Colonic mucosa (tissue), 4 donors: ENCODE measurements around the gene SLC30A4. TPM values are rescaled to one million over a fixed set of nuclear protein-coding genes. Genes with fewer than 3 reads are reported as not detected.

ENCODE experiments used
- DNase-seq: peaks from one replicate; pipeline ENCODE4 v3.0.0-alpha.2; 2020
- H3K27ac ChIP-seq: fragments of 200-600 bp; one replicate; pipeline ENCODE4 v1.8.0; 2021
- H3K27me3 ChIP-seq: fragments of 200-600 bp; one replicate; pipeline ENCODE4 v1.8.0; 2021
- H3K36me3 ChIP-seq: fragments of 200-600 bp; one replicate; pipeline ENCODE4 v1.8.0; 2021
- H3K4me1 ChIP-seq: fragments of 200-600 bp; one replicate; pipeline ENCODE4 v1.8.0; 2021; ENCODE audit warnings: mild to moderate bottlenecking
- H3K4me3 ChIP-seq: fragments of 200-600 bp; one replicate; pipeline ENCODE4 v1.8.0; 2021
- H3K9ac ChIP-seq, 2 donors: one replicate each; pipeline ENCODE4 v1.7.0; 2013; ENCODE audit warnings: control low read depth in 2 of 2, low read depth in 2 of 2, low read length in 2 of 2
- H3K9me3 ChIP-seq: fragments of 200-600 bp; one replicate; pipeline ENCODE4 v1.8.0; 2021
- CTCF ChIP-seq: fragments of 200-600 bp; IDR thresholded peaks from one replicate; pipeline ENCODE4 v1.8.0; 2022; ENCODE audit warnings: antibody characterized with exemption, mild to moderate bottlenecking
- intact Hi-C: fragments of 100-400 bp; cut with DNase I; formaldehyde crosslinking; loops from one replicate; pipeline ENCODE4 v1.14.1; 2022
- total RNA-seq, 2 donors: library from RNA; stranded (reverse); fragmentation: NEBNext Ultra II Directional in 1 of 2; extraction: Animal tissue kit (Norgen Biotek cat#: 25700) in 1 of 2; gene quantifications; one replicate each; pipeline ENCODE4 v1.2.1, GENCODE V29; 2021
- donor health status: healthy.
- donor health status: DM: no; HTN: no; CAD: no.
- donor health status: DM: no; HTN: no; CAD: no.

Gene SLC30A4
- total RNA-seq, 2 donors from 2014 or later = 4.5 to 10.7 TPM

- DNase-seq = peak; percentile 82
- intact Hi-C loops = no loop called here
- peak overlapping the region; percentile 17 for H3K4me3 ChIP-seq
These were observed 80.9 kb downstream of the SLC30A4 start for GRCh38 chr15:45441686-45442085.

GRCh38 chr15:45441036-45441435 is 81.5 kb downstream of the SLC30A4 start:
- Histone ChIP-seq H3K9ac (peak overlapping the region in 1 of 2 donors; percentile 82), H3K27me3 (no peaks in the 10 kb centered on the region), H3K36me3 (no peaks in the 10 kb centered on the region), H3K9me3 (no peaks in the 10 kb centered on the region), H3K4me1 (no peaks in the 10 kb centered on the region), H3K4me3 (peak overlapping the region; percentile 17), H3K27ac (peak overlapping the region; percentile 78)
- DNase-seq = no peak
- no peak for TF ChIP-seq CTCF
- intact Hi-C loops = no loop called here

More at GRCh38 chr15:45441686-45442085, 80.9 kb downstream of the SLC30A4 start:
- Histone ChIP-seq H3K36me3 (no peaks in the 10 kb centered on the region), H3K9me3 (no peaks in the 10 kb centered on the region), H3K27ac (peak overlapping the region; percentile 78), H3K4me1 (no peaks in the 10 kb centered on the region), H3K27me3 (no peaks in the 10 kb centered on the region), H3K9ac (peak overlapping the region in 1 of 2 donors; percentile 82)
- no peak for TF ChIP-seq CTCF

- peak; percentile 78 for DNase-seq
- intact Hi-C loops = no loop called here
- H3K27me3 ChIP-seq = no peaks in the 10 kb centered on the region
- peak overlapping the region in 1 of 2 donors; percentile 87 for H3K9ac ChIP-seq
- H3K27ac ChIP-seq = peak overlapping the region; percentile 78
- peak overlapping the region; percentile 17 for H3K4me3 ChIP-seq
- no peaks in the 10 kb centered on the region for H3K4me1 ChIP-seq
- H3K9me3 ChIP-seq = no peaks in the 10 kb centered on the region
- H3K36me3 ChIP-seq = no peaks in the 10 kb centered on the region
- no peak for TF ChIP-seq CTCF
These were observed 82.9 kb downstream of the SLC30A4 start for GRCh38 chr15:45439521-45440260.

GRCh38 chr15:45435124-45435903 is 87.2 kb downstream of the SLC30A4 start:
- no peaks in the 10 kb centered on the region for H3K4me1 ChIP-seq
- no peaks in the 10 kb centered on the region for H3K9me3 ChIP-seq
- H3K27ac ChIP-seq = peak overlapping the region; percentile 78

More at GRCh38 chr15:45435124-45435903, 87.2 kb downstream of the SLC30A4 start:
- H3K9ac ChIP-seq = peak overlapping the region in 1 of 2 donors; percentile 48
- TF ChIP-seq CTCF = no peak
- no peak overlapping the region for H3K4me3 ChIP-seq
- no peaks in the 10 kb centered on the region for H3K27me3 ChIP-seq
- DNase-seq = peak; percentile 78
- no peaks in the 10 kb centered on the region for H3K36me3 ChIP-seq
- intact Hi-C loops = no loop called here
